PFSK-1 (cell line): Measurements from ENCODE around the gene FARP2.

Experiments used
- POLR2AphosphoS5 ChIP-seq: IDR thresholded peaks from 2 replicates; pipeline ENCODE4 v1.6.1; 2012; ENCODE audit warnings: low read depth, mild to moderate bottlenecking, control low read depth, low read length, moderate library complexity
- TAF1 ChIP-seq: IDR thresholded peaks from 2 replicates; pipeline ENCODE4 v1.6.1; 2012; ENCODE audit warnings: low read length, control low read depth, borderline replicate concordance; ENCODE audit not compliant: insufficient read depth
- TF ChIP-seq, protein P1 (sequence below), 2 experiments: IDR thresholded peaks; 2 replicates each; pipeline versions ENCODE4 v1.6.1 to v1.8.0; 2011 to 2012; ENCODE audit warnings: low read depth in 2 of 2, low read length in 2 of 2, control low read depth in 1 of 2, inconsistent platforms in 1 of 2, mild to moderate bottlenecking in 1 of 2, moderate library complexity in 1 of 2; ENCODE audit not compliant: insufficient read depth in 1 of 2

DNA sequence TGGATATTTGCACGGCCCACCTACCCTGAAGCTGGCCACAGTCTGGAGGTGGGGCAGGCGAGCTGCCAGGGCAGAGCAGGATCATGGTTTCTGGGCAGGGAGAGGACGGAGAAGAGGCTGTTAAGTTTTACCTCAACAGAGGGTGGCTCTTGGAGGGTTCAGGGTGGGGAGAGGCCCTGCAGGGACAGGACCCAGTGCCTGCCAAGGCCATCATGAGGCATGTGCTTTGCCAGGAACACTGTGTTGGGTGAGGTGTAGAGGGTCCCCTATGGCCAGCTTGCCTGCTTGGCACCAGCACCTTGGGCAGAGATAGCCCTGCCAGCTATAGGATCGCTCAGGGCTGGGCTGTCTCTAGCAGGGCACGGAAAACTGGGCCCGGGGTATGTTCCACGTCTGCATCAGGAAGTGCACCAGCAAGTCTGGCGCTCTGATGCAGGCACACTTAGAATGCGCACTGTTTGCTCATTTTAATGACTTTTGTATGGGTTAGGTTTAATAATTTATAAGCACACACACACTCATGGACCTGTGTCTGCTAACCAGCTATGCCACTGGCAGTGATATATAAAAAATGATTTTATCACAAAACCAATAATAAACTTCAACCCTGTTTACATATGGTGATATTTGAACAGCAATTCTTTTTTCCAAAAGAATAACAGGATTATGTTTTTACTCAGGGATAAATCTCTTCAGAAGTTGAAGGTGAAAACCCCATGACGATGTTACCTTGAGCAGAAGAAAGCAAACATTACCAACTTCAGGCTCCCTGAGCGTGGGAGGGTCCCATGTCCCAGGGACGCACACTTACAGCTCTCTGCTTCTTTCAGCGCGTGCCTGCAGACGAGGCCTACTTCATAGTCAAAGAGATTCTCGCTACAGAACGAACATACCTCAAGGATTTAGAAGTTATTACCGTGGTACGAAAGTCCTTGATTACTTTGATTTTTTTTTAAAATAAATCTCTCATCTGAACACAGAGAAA, 105.9 kb downstream of the FARP2 start:
- no peak for TF ChIP-seq POLR2AphosphoS5
- TF ChIP-seq TAF1: no peak
- TF ChIP-seq, protein P1, sequence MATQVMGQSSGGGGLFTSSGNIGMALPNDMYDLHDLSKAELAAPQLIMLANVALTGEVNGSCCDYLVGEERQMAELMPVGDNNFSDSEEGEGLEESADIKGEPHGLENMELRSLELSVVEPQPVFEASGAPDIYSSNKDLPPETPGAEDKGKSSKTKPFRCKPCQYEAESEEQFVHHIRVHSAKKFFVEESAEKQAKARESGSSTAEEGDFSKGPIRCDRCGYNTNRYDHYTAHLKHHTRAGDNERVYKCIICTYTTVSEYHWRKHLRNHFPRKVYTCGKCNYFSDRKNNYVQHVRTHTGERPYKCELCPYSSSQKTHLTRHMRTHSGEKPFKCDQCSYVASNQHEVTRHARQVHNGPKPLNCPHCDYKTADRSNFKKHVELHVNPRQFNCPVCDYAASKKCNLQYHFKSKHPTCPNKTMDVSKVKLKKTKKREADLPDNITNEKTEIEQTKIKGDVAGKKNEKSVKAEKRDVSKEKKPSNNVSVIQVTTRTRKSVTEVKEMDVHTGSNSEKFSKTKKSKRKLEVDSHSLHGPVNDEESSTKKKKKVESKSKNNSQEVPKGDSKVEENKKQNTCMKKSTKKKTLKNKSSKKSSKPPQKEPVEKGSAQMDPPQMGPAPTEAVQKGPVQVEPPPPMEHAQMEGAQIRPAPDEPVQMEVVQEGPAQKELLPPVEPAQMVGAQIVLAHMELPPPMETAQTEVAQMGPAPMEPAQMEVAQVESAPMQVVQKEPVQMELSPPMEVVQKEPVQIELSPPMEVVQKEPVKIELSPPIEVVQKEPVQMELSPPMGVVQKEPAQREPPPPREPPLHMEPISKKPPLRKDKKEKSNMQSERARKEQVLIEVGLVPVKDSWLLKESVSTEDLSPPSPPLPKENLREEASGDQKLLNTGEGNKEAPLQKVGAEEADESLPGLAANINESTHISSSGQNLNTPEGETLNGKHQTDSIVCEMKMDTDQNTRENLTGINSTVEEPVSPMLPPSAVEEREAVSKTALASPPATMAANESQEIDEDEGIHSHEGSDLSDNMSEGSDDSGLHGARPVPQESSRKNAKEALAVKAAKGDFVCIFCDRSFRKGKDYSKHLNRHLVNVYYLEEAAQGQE (IDR thresholded peaks at IDR 0.05; ENCODE audit: insufficient read depth in 1 of 2, low read depth in 2 of 2, low read length in 2 of 2): no peak
